HepG2 (cell line): ENCODE results near the gene CHTF8. TPM values are rescaled to one million over a fixed set of nuclear protein-coding genes. Genes with fewer than 3 reads are reported as not detected.

Experiments
- ATRX ChIP-seq: sonication (generic); formaldehyde crosslinking; IDR thresholded peaks from 2 replicates; pipeline ENCODE4 v1.4.0; 2020; ENCODE audit warnings: missing genetic modification reagents, borderline replicate concordance
- CEBPB ChIP-seq: IDR thresholded peaks from 2 replicates; pipeline ENCODE4 v1.6.1; 2011; ENCODE audit warnings: low read depth, low read length, improper control_type of control experiment, borderline replicate concordance
- ELF4 ChIP-seq: sonication (generic); formaldehyde crosslinking; IDR thresholded peaks from 2 replicates; pipeline ENCODE4 v1.5.0; 2020; ENCODE audit warnings: missing genetic modification reagents, mild to moderate bottlenecking, moderate library complexity, borderline replicate concordance
- REL ChIP-seq: sonication (generic); formaldehyde crosslinking; conservative IDR thresholded peaks from 2 replicates; pipeline ENCODE4 v1.8.0; 2022; ENCODE audit warnings: mild to moderate bottlenecking, missing genetic modification reagents, moderate library complexity
- SMAD1 ChIP-seq: sonication (generic); formaldehyde crosslinking; IDR thresholded peaks from 2 replicates; pipeline ENCODE4 v1.4.0; 2020; ENCODE audit warnings: missing genetic modification reagents, low read depth, mild to moderate bottlenecking, borderline replicate concordance
- ZNF510 ChIP-seq: sonication (generic); formaldehyde crosslinking; IDR thresholded peaks from 2 replicates; pipeline ENCODE4 v1.4.0; 2020; ENCODE audit warnings: low read depth, mild to moderate bottlenecking, missing genetic modification reagents
- ZNF572 ChIP-seq: sonication (generic); formaldehyde crosslinking; IDR thresholded peaks from 2 replicates; pipeline ENCODE4 v1.5.1; 2020; ENCODE audit warnings: mild to moderate bottlenecking, missing genetic modification reagents
- polyA plus RNA-seq, 8 experiments: library from polyadenylated mRNA; depleted of rRNA in 3 of 8; stranded (reverse) in 7 of 8; unstranded in 1 of 8; fragments of >200 nt; fragmentation: Illumina TruSeq in 4 of 8; extraction: Trizol in 4 of 8; gene quantifications; 2 replicates each; pipeline versions ENCODE4 v1.2.1 to v1.2.3, GENCODE V29; 2011 to 2016; ENCODE audit warnings: low read depth in 4 of 8, missing spikeins in 1 of 8, mixed read lengths in 1 of 8; ENCODE audit not compliant: insufficient read depth in 1 of 8
- total RNA-seq, 5 experiments: library from RNA; depleted of rRNA; stranded (reverse); fragments of >200 nt; fragmentation: Illumina TruSeq; extraction: Trizol; gene quantifications; 2 replicates each; pipeline ENCODE4 v1.2.3, GENCODE V29; 2016; ENCODE audit warnings: low read depth in 1 of 5
- TF ChIP-seq, protein P1 (sequence below): sonication (generic); formaldehyde crosslinking; IDR thresholded peaks from 2 replicates; pipeline ENCODE4 v1.5.0; 2020; ENCODE audit warnings: mild to moderate bottlenecking, missing genetic modification reagents, borderline replicate concordance
- TF ChIP-seq, protein P2 (sequence below): sonication (generic); formaldehyde crosslinking; IDR thresholded peaks from 2 replicates; pipeline ENCODE4 v1.4.0; 2020; ENCODE audit warnings: missing genetic modification reagents
- TF ChIP-seq, protein P3 (sequence below): sonication (generic); formaldehyde crosslinking; IDR thresholded peaks from 2 replicates; pipeline ENCODE4 v1.4.0; 2020; ENCODE audit warnings: mild to moderate bottlenecking, missing genetic modification reagents
- TF ChIP-seq, protein P4 (sequence below): sonication (generic); formaldehyde crosslinking; IDR thresholded peaks from 2 replicates; pipeline ENCODE4 v1.8.1; 2023; ENCODE audit warnings: mild to moderate bottlenecking, inconsistent platforms, moderate library complexity, missing genetic modification reagents, borderline replicate concordance
- TF ChIP-seq, protein P5 (sequence below): sonication (generic); formaldehyde crosslinking; IDR thresholded peaks from 2 replicates; pipeline ENCODE4 v1.4.0; 2020; ENCODE audit warnings: mild to moderate bottlenecking, missing genetic modification reagents

CHTF8 gene
- total and polyA plus RNA-seq, 2 of the 13 experiments (the other 11 are each of a cell fraction or from before 2014, with no cell fraction given): 37.2 to 67.5 TPM

DNA sequence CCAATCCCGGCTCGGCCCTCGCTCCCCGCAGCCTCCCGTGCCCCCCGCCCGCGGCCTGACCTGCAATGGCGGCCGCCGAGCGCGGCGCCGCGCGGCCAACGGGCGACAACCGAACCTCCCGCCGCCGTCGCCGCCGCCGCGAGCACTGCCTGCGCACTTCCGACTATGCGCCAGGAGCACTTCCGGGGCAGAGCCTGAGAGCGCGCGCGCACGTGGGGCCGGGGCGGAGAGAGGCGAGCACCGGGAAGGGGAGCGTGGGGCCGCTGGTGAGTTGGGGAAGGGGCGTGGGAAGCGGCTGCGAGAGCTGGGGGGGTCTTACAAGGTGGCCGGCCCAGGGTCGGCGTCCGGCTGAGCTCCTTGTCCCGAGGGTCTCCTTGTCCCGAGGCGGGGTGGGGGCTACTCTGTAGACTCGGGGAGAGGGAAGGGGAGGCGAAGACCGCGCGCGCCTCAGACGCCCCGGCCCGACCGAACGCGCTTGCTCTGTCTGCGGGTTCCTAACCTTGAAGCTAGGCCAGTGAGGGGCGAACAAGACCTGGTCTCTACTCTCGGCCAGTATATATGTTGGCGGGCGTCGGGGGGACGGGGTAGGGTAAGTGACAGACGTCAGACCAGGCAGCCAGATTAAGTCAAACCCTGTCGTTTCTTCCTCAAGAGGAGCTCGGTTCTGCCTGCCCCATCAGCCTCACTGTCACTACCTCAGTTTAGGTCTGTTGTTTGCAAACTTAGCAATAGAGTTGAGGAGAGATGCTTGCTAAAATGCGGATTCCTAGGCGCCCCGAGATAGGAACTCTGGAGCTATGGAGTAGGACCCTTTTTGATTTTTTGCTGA, at the start of gene CHTF8, which contains the start of gene UTP4 (continued):
- TF ChIP-seq, protein P1, sequence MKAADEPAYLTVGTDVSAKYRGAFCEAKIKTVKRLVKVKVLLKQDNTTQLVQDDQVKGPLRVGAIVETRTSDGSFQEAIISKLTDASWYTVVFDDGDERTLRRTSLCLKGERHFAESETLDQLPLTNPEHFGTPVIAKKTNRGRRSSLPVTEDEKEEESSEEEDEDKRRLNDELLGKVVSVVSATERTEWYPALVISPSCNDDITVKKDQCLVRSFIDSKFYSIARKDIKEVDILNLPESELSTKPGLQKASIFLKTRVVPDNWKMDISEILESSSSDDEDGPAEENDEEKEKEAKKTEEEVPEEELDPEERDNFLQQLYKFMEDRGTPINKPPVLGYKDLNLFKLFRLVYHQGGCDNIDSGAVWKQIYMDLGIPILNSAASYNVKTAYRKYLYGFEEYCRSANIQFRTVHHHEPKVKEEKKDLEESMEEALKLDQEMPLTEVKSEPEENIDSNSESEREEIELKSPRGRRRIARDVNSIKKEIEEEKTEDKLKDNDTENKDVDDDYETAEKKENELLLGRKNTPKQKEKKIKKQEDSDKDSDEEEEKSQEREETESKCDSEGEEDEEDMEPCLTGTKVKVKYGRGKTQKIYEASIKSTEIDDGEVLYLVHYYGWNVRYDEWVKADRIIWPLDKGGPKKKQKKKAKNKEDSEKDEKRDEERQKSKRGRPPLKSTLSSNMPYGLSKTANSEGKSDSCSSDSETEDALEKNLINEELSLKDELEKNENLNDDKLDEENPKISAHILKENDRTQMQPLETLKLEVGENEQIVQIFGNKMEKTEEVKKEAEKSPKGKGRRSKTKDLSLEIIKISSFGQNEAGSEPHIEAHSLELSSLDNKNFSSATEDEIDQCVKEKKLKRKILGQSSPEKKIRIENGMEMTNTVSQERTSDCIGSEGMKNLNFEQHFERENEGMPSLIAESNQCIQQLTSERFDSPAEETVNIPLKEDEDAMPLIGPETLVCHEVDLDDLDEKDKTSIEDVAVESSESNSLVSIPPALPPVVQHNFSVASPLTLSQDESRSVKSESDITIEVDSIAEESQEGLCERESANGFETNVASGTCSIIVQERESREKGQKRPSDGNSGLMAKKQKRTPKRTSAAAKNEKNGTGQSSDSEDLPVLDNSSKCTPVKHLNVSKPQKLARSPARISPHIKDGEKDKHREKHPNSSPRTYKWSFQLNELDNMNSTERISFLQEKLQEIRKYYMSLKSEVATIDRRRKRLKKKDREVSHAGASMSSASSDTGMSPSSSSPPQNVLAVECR (CRISPR knock-in tag): peak; percentile 99
- TF ChIP-seq, protein P2, sequence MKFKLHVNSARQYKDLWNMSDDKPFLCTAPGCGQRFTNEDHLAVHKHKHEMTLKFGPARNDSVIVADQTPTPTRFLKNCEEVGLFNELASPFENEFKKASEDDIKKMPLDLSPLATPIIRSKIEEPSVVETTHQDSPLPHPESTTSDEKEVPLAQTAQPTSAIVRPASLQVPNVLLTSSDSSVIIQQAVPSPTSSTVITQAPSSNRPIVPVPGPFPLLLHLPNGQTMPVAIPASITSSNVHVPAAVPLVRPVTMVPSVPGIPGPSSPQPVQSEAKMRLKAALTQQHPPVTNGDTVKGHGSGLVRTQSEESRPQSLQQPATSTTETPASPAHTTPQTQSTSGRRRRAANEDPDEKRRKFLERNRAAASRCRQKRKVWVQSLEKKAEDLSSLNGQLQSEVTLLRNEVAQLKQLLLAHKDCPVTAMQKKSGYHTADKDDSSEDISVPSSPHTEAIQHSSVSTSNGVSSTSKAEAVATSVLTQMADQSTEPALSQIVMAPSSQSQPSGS (CRISPR knock-in tag): no peak
- peak; percentile 53; the same call in 1 of the 2 replicates for TF ChIP-seq SMAD1 (CRISPR knock-in tag)
- peak; percentile 72; the same call in 1 of the 2 replicates for TF ChIP-seq ZNF510 (CRISPR knock-in tag)
- TF ChIP-seq CEBPB: no peak
- TF ChIP-seq, protein P3, sequence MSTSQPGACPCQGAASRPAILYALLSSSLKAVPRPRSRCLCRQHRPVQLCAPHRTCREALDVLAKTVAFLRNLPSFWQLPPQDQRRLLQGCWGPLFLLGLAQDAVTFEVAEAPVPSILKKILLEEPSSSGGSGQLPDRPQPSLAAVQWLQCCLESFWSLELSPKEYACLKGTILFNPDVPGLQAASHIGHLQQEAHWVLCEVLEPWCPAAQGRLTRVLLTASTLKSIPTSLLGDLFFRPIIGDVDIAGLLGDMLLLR (CRISPR knock-in tag): peak; percentile 99; the same call in 1 of the 2 replicates
- TF ChIP-seq, protein P4, sequence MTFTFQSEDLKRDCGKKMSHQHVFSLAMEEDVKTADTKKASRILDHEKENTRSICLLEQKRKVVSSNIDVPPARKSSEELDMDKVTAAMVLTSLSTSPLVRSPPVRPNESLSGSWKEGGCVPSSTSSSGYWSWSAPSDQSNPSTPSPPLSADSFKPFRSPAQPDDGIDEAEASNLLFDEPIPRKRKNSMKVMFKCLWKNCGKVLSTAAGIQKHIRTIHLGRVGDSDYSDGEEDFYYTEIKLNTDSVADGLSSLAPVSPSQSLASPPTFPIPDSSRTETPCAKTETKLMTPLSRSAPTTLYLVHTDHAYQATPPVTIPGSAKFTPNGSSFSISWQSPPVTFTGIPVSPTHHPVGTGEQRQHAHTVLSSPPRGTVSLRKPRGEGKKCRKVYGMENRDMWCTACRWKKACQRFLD: peak; percentile 93
- no peak for TF ChIP-seq ZNF572 (CRISPR knock-in tag)
- peak; percentile 73; the same call in 1 of the 2 replicates for TF ChIP-seq REL (CRISPR knock-in tag)
- TF ChIP-seq ATRX (CRISPR knock-in tag): no peak
- TF ChIP-seq ELF4 (CRISPR knock-in tag): no peak
- TF ChIP-seq, protein P5, sequence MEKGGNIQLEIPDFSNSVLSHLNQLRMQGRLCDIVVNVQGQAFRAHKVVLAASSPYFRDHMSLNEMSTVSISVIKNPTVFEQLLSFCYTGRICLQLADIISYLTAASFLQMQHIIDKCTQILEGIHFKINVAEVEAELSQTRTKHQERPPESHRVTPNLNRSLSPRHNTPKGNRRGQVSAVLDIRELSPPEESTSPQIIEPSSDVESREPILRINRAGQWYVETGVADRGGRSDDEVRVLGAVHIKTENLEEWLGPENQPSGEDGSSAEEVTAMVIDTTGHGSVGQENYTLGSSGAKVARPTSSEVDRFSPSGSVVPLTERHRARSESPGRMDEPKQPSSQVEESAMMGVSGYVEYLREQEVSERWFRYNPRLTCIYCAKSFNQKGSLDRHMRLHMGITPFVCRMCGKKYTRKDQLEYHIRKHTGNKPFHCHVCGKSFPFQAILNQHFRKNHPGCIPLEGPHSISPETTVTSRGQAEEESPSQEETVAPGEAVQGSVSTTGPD (CRISPR knock-in tag): no peak
